Glutamatergic neuron (in vitro differentiated cells): ENCODE data around the gene RASGRF1. TPM values are rescaled to one million over a fixed set of nuclear protein-coding genes. Genes with fewer than 3 reads are reported as not detected.
"Not testable (repeated sequence)": the region's sequence is repeated elsewhere in the genome, so short reads cannot be mapped to it uniquely, and the experiment has no call there.

Source experiments
- DNase-seq: peaks from one replicate; pipeline ENCODE4 v3.0.0; 2022
- H3K27ac Mint-ChIP-seq: one replicate; pipeline ENCODE4 v1.8.0; 2020; ENCODE audit warnings: mild to moderate bottlenecking, mixed read lengths, inconsistent platforms; ENCODE audit not compliant: unreplicated experiment
- H3K27me3 Mint-ChIP-seq: one replicate; pipeline ENCODE4 v1.8.0; 2020; ENCODE audit warnings: mild to moderate bottlenecking, moderate library complexity, mixed read lengths, inconsistent platforms; ENCODE audit not compliant: unreplicated experiment
- H3K36me3 Mint-ChIP-seq: one replicate; pipeline ENCODE4 v1.8.0; 2020; ENCODE audit warnings: mild to moderate bottlenecking, mixed read lengths, inconsistent platforms; ENCODE audit not compliant: unreplicated experiment
- H3K4me1 Mint-ChIP-seq: one replicate; pipeline ENCODE4 v1.8.0; 2020; ENCODE audit warnings: mild to moderate bottlenecking, low read depth, mixed read lengths, inconsistent platforms; ENCODE audit not compliant: unreplicated experiment
- H3K4me3 Mint-ChIP-seq: one replicate; pipeline ENCODE4 v1.8.0; 2020; ENCODE audit warnings: mild to moderate bottlenecking, mixed read lengths, inconsistent platforms; ENCODE audit not compliant: unreplicated experiment
- H3K9me3 Mint-ChIP-seq: one replicate; pipeline ENCODE4 v1.8.0; 2020; ENCODE audit warnings: mild to moderate bottlenecking, moderate library complexity, mixed read lengths, inconsistent platforms; ENCODE audit not compliant: unreplicated experiment
- total RNA-seq: library from RNA; stranded (reverse); fragmentation: NEBNext Ultra II Directional; extraction: Animal tissue kit (Norgen Biotek cat#: 25700); gene quantifications from one replicate; pipeline ENCODE4 v1.2.1, GENCODE V29; 2021; ENCODE audit not compliant: unreplicated experiment
- TF ChIP-seq, protein P1 (sequence below): fragments of 200-600 bp; sonication (generic); IDR thresholded peaks from one replicate; pipeline ENCODE4 v1.5.0; 2021; ENCODE audit not compliant: partially characterized antibody, unreplicated experiment

Gene RASGRF1
- total RNA-seq, 1 donor from 2014 or later, result 0.32 TPM

DNA sequence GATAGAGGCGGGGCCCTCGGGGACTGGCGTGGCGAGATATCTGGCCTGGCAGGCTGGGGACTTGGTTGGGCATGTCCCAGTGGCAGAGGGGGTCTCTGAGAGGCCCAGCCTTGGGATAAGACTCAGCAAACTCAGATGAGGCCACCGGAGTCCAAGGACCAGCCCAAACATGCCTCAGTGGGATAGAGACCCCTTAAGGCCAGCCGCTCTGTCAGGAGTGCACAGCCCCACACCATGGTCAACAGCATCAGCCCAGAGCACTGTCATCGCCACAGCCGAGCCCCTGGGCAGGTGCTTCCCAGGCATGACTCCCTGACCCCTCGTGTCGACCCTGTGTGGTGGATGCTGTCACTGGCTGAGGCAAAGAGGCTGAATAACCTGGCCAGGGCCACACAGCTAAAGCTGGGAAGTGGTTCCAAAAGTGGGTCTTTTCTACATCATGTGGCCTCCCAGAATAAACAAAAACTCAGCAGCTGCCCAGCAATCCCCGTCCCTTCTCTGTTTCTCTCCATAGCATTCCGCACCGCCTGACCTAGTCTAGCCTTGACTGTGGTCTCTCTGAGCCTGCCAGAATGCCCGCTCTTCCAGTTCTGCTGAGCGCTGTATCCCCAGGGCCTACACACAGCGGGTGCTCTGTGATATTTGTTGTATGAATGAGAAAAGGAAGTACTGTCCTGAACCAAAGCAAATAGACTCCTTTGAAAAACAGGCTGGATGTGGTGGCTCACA, 160.9 kb downstream of the RASGRF1 start:
- H3K4me1 Mint-ChIP-seq, result no peaks in the 10 kb centered on the region
- no peak overlapping the region for H3K4me3 Mint-ChIP-seq
- no peak for DNase-seq
- H3K9me3 Mint-ChIP-seq, result no peaks in the 10 kb centered on the region
- H3K27ac Mint-ChIP-seq, result no peak overlapping the region
- TF ChIP-seq, protein P1, sequence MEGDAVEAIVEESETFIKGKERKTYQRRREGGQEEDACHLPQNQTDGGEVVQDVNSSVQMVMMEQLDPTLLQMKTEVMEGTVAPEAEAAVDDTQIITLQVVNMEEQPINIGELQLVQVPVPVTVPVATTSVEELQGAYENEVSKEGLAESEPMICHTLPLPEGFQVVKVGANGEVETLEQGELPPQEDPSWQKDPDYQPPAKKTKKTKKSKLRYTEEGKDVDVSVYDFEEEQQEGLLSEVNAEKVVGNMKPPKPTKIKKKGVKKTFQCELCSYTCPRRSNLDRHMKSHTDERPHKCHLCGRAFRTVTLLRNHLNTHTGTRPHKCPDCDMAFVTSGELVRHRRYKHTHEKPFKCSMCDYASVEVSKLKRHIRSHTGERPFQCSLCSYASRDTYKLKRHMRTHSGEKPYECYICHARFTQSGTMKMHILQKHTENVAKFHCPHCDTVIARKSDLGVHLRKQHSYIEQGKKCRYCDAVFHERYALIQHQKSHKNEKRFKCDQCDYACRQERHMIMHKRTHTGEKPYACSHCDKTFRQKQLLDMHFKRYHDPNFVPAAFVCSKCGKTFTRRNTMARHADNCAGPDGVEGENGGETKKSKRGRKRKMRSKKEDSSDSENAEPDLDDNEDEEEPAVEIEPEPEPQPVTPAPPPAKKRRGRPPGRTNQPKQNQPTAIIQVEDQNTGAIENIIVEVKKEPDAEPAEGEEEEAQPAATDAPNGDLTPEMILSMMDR, result no peak
- peaks cover 7% of the 10 kb centered on the region for H3K36me3 Mint-ChIP-seq
- peaks cover 12% of the 10 kb centered on the region for H3K27me3 Mint-ChIP-seq

DNA sequence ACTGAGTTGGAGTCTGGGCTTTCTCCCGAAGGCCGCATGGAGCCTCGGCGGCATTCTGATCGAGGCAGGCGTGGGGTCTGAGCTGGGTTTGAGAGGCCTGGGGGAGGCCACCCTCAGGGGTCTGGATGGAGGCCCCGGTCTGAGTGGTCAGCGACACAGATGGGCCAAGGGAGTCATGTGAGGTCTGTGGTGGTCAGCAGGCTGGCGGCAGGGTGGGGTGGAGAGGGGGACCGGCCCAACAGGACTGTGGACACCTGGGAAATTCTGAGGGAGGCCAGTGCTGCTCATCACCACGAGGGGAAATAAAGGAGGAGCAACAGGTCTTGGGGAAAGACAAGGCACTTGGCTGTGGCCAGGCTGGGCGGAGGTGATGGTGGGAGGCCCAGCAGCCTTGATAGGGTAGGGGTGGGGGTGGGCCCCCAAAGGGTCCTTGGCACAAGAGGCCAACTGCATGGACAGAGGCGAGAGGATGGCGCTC, 161.9 kb downstream of the RASGRF1 start:
- no peak overlapping the region for H3K4me3 Mint-ChIP-seq
- no peak for DNase-seq
- no peak overlapping the region for H3K27ac Mint-ChIP-seq
- H3K36me3 Mint-ChIP-seq, result peaks cover 7% of the 10 kb centered on the region
- H3K27me3 Mint-ChIP-seq, result peaks cover 12% of the 10 kb centered on the region
- H3K4me1 Mint-ChIP-seq, result no peaks in the 10 kb centered on the region
- TF ChIP-seq, protein P1, result no peak
- H3K9me3 Mint-ChIP-seq, result peaks cover 4% of the 10 kb centered on the region

DNA sequence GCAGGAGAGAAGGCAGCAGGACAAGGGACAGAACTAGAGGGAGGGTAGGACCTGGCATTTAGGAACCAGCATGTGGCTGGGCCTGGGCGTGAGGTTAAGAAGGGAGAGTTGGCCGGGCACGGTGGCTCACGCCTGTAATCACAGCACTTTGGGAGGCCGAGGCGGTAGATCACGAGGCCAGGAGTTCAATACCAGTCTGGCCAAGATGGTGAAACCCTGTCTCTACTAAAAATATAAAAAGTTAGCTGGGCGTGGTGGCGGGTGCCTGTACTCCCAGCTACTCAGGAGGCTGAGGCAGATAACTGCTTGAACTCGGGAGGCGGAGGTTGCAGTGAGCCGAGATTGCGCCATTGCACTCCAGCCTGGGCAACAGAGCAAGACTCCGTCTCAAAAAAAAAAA, 162.4 kb downstream of the RASGRF1 start:
- not testable (repeated sequence) for DNase-seq, H3K4me3 Mint-ChIP-seq, H3K9me3 Mint-ChIP-seq, H3K36me3 Mint-ChIP-seq, H3K4me1 Mint-ChIP-seq, H3K27ac Mint-ChIP-seq
- H3K27me3 Mint-ChIP-seq, result peaks cover 13% of the 10 kb centered on the region

DNA sequence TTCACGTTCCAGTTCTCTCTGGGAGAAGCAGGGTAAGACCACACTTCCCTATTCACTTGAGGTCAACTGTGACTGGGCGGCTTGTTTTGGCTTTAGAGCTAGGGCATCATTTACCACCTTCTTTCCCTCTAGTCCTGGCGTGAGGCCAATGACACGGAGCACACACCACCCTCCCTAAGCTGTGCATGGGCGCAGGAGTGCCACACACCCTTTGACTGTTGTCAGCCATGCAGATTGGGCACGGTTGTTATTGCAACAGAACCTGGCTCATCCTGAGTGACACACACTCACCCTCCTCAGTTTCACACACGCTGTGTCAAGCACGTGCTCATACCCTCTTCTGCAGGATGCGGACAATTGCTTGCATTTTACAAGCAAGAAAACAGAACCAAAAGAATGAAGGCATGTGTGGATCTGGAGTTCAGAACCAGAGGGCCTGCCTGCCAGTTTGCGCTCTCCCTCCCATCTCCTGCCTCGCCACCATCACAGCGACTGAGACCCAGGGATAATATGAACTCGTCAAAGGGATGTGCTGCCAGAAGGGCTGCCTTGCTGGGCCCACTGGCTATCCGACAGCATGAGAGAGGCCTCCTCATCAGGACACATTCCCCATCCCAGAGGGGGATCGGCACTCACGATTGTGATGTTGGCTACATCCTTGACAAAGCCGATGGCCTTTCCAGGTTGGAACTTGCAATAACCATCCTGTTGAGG, 163.3 kb downstream of the RASGRF1 start:
- Mint-ChIP-seq H3K4me1 (no peaks in the 10 kb centered on the region), H3K27ac (no peak overlapping the region), H3K4me3 (no peak overlapping the region), H3K9me3 (peaks cover 4% of the 10 kb centered on the region), H3K27me3 (peaks cover 12% of the 10 kb centered on the region), H3K36me3 (peaks cover 7% of the 10 kb centered on the region)
- no peak for DNase-seq
- TF ChIP-seq, protein P1, result no peak

DNA sequence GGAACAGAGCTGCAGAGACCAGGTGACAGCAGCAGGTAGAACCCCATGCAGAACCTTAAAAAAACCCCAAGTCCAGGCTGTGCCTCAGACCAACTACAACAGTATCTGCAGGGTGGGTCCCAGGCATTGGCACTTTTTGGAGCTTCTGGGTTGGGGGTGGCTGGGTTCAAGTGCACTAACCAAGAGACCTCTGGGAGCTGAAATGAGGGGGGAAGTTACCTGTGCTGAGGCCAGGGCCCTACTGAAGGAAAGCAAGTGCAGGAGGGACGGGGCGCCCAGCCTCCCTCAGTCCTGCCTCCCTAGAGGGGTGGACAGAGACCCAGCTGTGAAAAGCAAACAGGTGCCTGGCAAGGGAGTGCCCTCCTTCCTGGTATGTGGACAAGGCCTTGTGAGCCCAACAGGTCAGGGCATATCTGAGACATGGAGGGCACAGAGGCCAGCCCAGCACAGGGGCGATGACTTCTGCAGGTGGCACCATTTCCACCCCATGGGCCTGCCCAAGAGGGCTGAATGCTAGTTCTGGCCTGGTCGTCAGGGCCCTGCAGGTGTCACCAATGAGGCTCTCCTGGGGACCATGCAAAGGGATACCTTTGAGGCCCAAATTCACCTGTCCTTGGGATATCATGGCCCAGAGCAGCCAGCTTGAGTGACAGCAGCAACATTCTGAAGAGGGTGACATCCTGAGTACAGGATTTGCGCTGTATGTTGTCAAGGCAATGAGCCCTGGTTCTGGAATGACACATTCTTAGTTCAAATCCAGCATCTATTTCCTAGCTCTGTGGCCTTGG, 164.4 kb downstream of the RASGRF1 start:
- Mint-ChIP-seq H3K9me3 (peaks cover 4% of the 10 kb centered on the region), H3K27me3 (peaks cover 11% of the 10 kb centered on the region), H3K27ac (no peak overlapping the region), H3K36me3 (peaks cover 7% of the 10 kb centered on the region), H3K4me3 (no peak overlapping the region), H3K4me1 (no peaks in the 10 kb centered on the region)
- DNase-seq, result no peak
- TF ChIP-seq, protein P1, result no peak
